Measurements from ENCODE around the gene MOBP. TPM values are rescaled to one million over a fixed set of nuclear protein-coding genes. Genes with fewer than 3 reads are reported as not detected.

MOBP gene
- polyA plus RNA-seq, 4 donors, result under 0.01 to 0.37 (median 0.09) TPM; not detected in 1

GRCh38 chr3:39531066-39531465 lies 63.6 kb downstream of the MOBP start:
- Histone ChIP-seq H3K4me1 (ENCODE audit: control insufficient read depth in 3 of 3, insufficient read depth in 2 of 3, low read depth in 1 of 3, low read length in 2 of 3) (no peaks in the 10 kb centered on the region), H3K9me3 (ENCODE audit: control insufficient read depth in 2 of 2, insufficient read depth in 1 of 2, low read depth in 1 of 2, low read length in 1 of 2) (no peaks in the 10 kb centered on the region), H3K27me3 (ENCODE audit: control insufficient read depth in 3 of 3, insufficient read depth in 3 of 3, low read length in 3 of 3) (peaks cover 0 to 6% (median 0%) of the 10 kb centered on the region in 3 donors), H3K4me3 (ENCODE audit: low read depth in 1 of 3, low read length in 3 of 3) (no peak overlapping the region), H3K27ac (ENCODE audit: low read depth in 1 of 3, low read length in 2 of 3) (no peak overlapping the region), H3K36me3 (ENCODE audit: control insufficient read depth in 3 of 3, insufficient read depth in 2 of 3, low read depth in 1 of 3, low read length in 3 of 3) (no peaks in the 10 kb centered on the region)
- 87 to 92% (median 89%) methylated on average over 6 of the region's 6 CpGs for WGBS, 3 donors
- DNase-seq, result no peak
- FAIRE-seq, result no peak

GRCh38 chr3:39531665-39532064 lies 64.2 kb downstream of the MOBP start:
- WGBS, 3 donors, result 75 to 82% (median 77%) methylated on average over 3 of the region's 3 CpGs
- DNase-seq, result no peak
- FAIRE-seq, result no peak

GRCh38 chr3:39532777-39533176 lies 65.3 kb downstream of the MOBP start:
- FAIRE-seq, result no peak
- WGBS, 3 donors, result 24 to 63% (median 40%) methylated on average over 1 of the region's 1 CpG

More at GRCh38 chr3:39531665-39532064, 64.2 kb downstream of the MOBP start:
- Histone ChIP-seq H3K4me1 (ENCODE audit: control insufficient read depth in 3 of 3, insufficient read depth in 2 of 3, low read depth in 1 of 3, low read length in 2 of 3) (no peaks in the 10 kb centered on the region), H3K36me3 (ENCODE audit: control insufficient read depth in 3 of 3, insufficient read depth in 2 of 3, low read depth in 1 of 3, low read length in 3 of 3) (no peaks in the 10 kb centered on the region), H3K27me3 (ENCODE audit: control insufficient read depth in 3 of 3, insufficient read depth in 3 of 3, low read length in 3 of 3) (peaks cover 0 to 6% (median 0%) of the 10 kb centered on the region in 3 donors), H3K9me3 (ENCODE audit: control insufficient read depth in 2 of 2, insufficient read depth in 1 of 2, low read depth in 1 of 2, low read length in 1 of 2) (no peaks in the 10 kb centered on the region), H3K4me3 (ENCODE audit: low read depth in 1 of 3, low read length in 3 of 3) (no peak overlapping the region), H3K27ac (ENCODE audit: low read depth in 1 of 3, low read length in 2 of 3) (no peak overlapping the region)

GRCh38 chr3:39533226-39533625 lies 65.7 kb downstream of the MOBP start:
- WGBS, 3 donors, result 26 to 28% (median 28%) methylated on average over 2 of the region's 2 CpGs
- FAIRE-seq (no peak), DNase-seq (no peak)
- Histone ChIP-seq H3K27me3 (ENCODE audit: control insufficient read depth in 3 of 3, insufficient read depth in 3 of 3, low read length in 3 of 3) (peaks cover 0 to 4% (median 0%) of the 10 kb centered on the region in 3 donors), H3K4me3 (ENCODE audit: low read depth in 1 of 3, low read length in 3 of 3) (no peak overlapping the region), H3K36me3 (ENCODE audit: control insufficient read depth in 3 of 3, insufficient read depth in 2 of 3, low read depth in 1 of 3, low read length in 3 of 3) (no peaks in the 10 kb centered on the region), H3K4me1 (ENCODE audit: control insufficient read depth in 3 of 3, insufficient read depth in 2 of 3, low read depth in 1 of 3, low read length in 2 of 3) (no peaks in the 10 kb centered on the region), H3K27ac (ENCODE audit: low read depth in 1 of 3, low read length in 2 of 3) (no peak overlapping the region), H3K9me3 (ENCODE audit: control insufficient read depth in 2 of 2, insufficient read depth in 1 of 2, low read depth in 1 of 2, low read length in 1 of 2) (no peaks in the 10 kb centered on the region)

More at GRCh38 chr3:39532777-39533176, 65.3 kb downstream of the MOBP start:
- no peak for DNase-seq
- peaks cover 0 to 4% (median 0%) of the 10 kb centered on the region in 3 donors for H3K27me3 ChIP-seq (ENCODE audit: control insufficient read depth in 3 of 3, insufficient read depth in 3 of 3, low read length in 3 of 3)
- no peaks in the 10 kb centered on the region for H3K36me3 ChIP-seq (ENCODE audit: control insufficient read depth in 3 of 3, insufficient read depth in 2 of 3, low read depth in 1 of 3, low read length in 3 of 3)
- no peaks in the 10 kb centered on the region for H3K4me1 ChIP-seq (ENCODE audit: control insufficient read depth in 3 of 3, insufficient read depth in 2 of 3, low read depth in 1 of 3, low read length in 2 of 3)
- H3K4me3 ChIP-seq (ENCODE audit: low read depth in 1 of 3, low read length in 3 of 3), result no peak overlapping the region
- no peak overlapping the region for H3K27ac ChIP-seq (ENCODE audit: low read depth in 1 of 3, low read length in 2 of 3)
- no peaks in the 10 kb centered on the region for H3K9me3 ChIP-seq (ENCODE audit: control insufficient read depth in 2 of 2, insufficient read depth in 1 of 2, low read depth in 1 of 2, low read length in 1 of 2)

DNA sequence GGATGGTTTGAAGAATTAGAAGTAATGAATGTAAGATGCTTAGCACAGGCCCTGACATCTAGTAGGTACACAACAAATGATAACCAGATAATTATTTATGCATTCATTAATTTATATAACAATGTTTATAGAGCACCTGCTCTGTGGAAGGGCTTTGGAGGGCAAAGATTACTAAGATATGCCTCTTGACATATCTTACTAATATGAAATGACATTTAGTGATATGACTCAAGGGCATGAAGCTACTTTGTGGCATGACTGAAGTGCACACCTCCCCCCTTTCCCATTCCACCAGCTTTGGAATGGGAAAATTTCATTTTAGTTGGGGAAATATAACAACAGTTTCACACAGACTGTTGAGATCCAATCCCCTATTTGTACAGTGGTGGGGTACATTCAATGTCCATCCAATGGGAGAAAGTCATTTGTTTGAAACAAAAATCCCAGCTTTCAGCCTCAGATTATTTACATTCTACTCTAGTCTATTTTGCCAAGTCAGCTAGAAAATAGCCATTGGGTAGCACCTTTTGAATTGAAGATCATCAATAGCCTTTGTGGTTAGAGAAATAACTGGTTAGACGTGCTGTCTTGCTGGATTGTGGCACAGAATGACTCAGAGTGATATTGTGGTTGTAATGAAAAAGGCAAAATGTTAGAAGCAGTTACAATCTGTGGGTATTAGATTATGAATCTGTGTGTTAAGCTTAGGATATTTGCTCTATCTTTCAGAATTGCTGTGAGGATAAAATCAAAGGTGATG lies 72.9 kb downstream of the MOBP start:
- WGBS, 3 donors, result 26 to 51% (median 34%) methylated on average over 1 of the region's 1 CpG

GRCh38 chr3:39541442-39541841 lies 74.0 kb downstream of the MOBP start:
- no peak overlapping the region for H3K4me3 ChIP-seq (ENCODE audit: low read depth in 1 of 3, low read length in 3 of 3)
- no peaks in the 10 kb centered on the region for H3K27me3 ChIP-seq (ENCODE audit: control insufficient read depth in 3 of 3, insufficient read depth in 3 of 3, low read length in 3 of 3)
- DNase-seq (no peak), FAIRE-seq (no peak)
- no peaks in the 10 kb centered on the region for H3K36me3 ChIP-seq (ENCODE audit: control insufficient read depth in 3 of 3, insufficient read depth in 2 of 3, low read depth in 1 of 3, low read length in 3 of 3)
- WGBS, 3 donors, result 73 to 79% (median 76%) methylated on average over 3 of the region's 3 CpGs
- no peak overlapping the region for H3K27ac ChIP-seq (ENCODE audit: low read depth in 1 of 3, low read length in 2 of 3)
- no peaks in the 10 kb centered on the region for H3K4me1 ChIP-seq (ENCODE audit: control insufficient read depth in 3 of 3, insufficient read depth in 2 of 3, low read depth in 1 of 3, low read length in 2 of 3)
- no peaks in the 10 kb centered on the region for H3K9me3 ChIP-seq (ENCODE audit: control insufficient read depth in 2 of 2, insufficient read depth in 1 of 2, low read depth in 1 of 2, low read length in 1 of 2)

More for the DNA sequence above, 72.9 kb downstream of the MOBP start:
- Histone ChIP-seq H3K27me3 (ENCODE audit: control insufficient read depth in 3 of 3, insufficient read depth in 3 of 3, low read length in 3 of 3) (no peaks in the 10 kb centered on the region), H3K36me3 (ENCODE audit: control insufficient read depth in 3 of 3, insufficient read depth in 2 of 3, low read depth in 1 of 3, low read length in 3 of 3) (no peaks in the 10 kb centered on the region), H3K27ac (ENCODE audit: low read depth in 1 of 3, low read length in 2 of 3) (no peak overlapping the region), H3K4me1 (ENCODE audit: control insufficient read depth in 3 of 3, insufficient read depth in 2 of 3, low read depth in 1 of 3, low read length in 2 of 3) (no peaks in the 10 kb centered on the region), H3K4me3 (ENCODE audit: low read depth in 1 of 3, low read length in 3 of 3) (no peak overlapping the region), H3K9me3 (ENCODE audit: control insufficient read depth in 2 of 2, insufficient read depth in 1 of 2, low read depth in 1 of 2, low read length in 1 of 2) (no peaks in the 10 kb centered on the region)
- FAIRE-seq, result no peak
- DNase-seq, result no peak

- Histone ChIP-seq H3K27me3 (ENCODE audit: control insufficient read depth in 3 of 3, insufficient read depth in 3 of 3, low read length in 3 of 3) (no peaks in the 10 kb centered on the region), H3K27ac (ENCODE audit: low read depth in 1 of 3, low read length in 2 of 3) (no peak overlapping the region), H3K36me3 (ENCODE audit: control insufficient read depth in 3 of 3, insufficient read depth in 2 of 3, low read depth in 1 of 3, low read length in 3 of 3) (no peaks in the 10 kb centered on the region), H3K4me1 (ENCODE audit: control insufficient read depth in 3 of 3, insufficient read depth in 2 of 3, low read depth in 1 of 3, low read length in 2 of 3) (no peaks in the 10 kb centered on the region), H3K4me3 (ENCODE audit: low read depth in 1 of 3, low read length in 3 of 3) (no peak overlapping the region), H3K9me3 (ENCODE audit: control insufficient read depth in 2 of 2, insufficient read depth in 1 of 2, low read depth in 1 of 2, low read length in 1 of 2) (no peaks in the 10 kb centered on the region)
- 18 to 34% (median 23%) methylated on average over 5 of the region's 5 CpGs for WGBS, 3 donors
- FAIRE-seq (no peak), DNase-seq (peak; percentile 2 to 5)
Observed at GRCh38 chr3:39541917-39542329, 74.4 kb downstream of the MOBP start.

DNA sequence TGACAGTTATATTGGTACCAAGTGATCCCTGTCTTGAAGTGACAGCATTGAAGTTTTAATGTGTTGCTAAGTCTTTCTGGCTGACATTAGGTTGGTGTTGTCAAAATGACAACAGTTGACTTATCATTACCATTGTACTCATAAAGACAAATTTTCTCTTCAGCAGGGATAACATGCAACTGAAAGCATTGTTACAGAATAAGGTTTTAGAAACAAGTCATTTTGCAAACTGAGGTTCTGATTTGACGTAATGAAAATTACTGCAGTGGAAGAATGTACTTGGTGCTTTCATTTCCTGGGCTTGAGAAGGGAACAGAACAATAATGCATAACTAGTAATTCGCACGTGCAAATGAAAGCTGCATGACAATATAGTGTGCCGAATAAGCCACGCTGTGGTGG lies 75.1 kb downstream of the MOBP start:
- DNase-seq (no peak), FAIRE-seq (no peak)
- H3K27ac ChIP-seq (ENCODE audit: low read depth in 1 of 3, low read length in 2 of 3), result no peak overlapping the region
- WGBS, 3 donors, result 79 to 84% (median 79%) methylated on average over 5 of the region's 5 CpGs
- H3K9me3 ChIP-seq (ENCODE audit: control insufficient read depth in 2 of 2, insufficient read depth in 1 of 2, low read depth in 1 of 2, low read length in 1 of 2), result no peaks in the 10 kb centered on the region
- H3K36me3 ChIP-seq (ENCODE audit: control insufficient read depth in 3 of 3, insufficient read depth in 2 of 3, low read depth in 1 of 3, low read length in 3 of 3), result no peaks in the 10 kb centered on the region
- H3K4me3 ChIP-seq (ENCODE audit: low read depth in 1 of 3, low read length in 3 of 3), result no peak overlapping the region
- no peaks in the 10 kb centered on the region for H3K27me3 ChIP-seq (ENCODE audit: control insufficient read depth in 3 of 3, insufficient read depth in 3 of 3, low read length in 3 of 3)
- H3K4me1 ChIP-seq (ENCODE audit: control insufficient read depth in 3 of 3, insufficient read depth in 2 of 3, low read depth in 1 of 3, low read length in 2 of 3), result no peaks in the 10 kb centered on the region

GRCh38 chr3:39548282-39548681 lies 80.8 kb downstream of the MOBP start:
- no peaks in the 10 kb centered on the region for H3K36me3 ChIP-seq (ENCODE audit: control insufficient read depth in 3 of 3, insufficient read depth in 2 of 3, low read depth in 1 of 3, low read length in 3 of 3)
- H3K27ac ChIP-seq (ENCODE audit: low read depth in 1 of 3, low read length in 2 of 3), result no peak overlapping the region
- 37 to 47% (median 40%) methylated on average over 3 of the region's 3 CpGs for WGBS, 3 donors
- FAIRE-seq (no peak), DNase-seq (no peak)
- no peak overlapping the region for H3K4me3 ChIP-seq (ENCODE audit: low read depth in 1 of 3, low read length in 3 of 3)
- no peaks in the 10 kb centered on the region for H3K9me3 ChIP-seq (ENCODE audit: control insufficient read depth in 2 of 2, insufficient read depth in 1 of 2, low read depth in 1 of 2, low read length in 1 of 2)
- no peaks in the 10 kb centered on the region for H3K4me1 ChIP-seq (ENCODE audit: control insufficient read depth in 3 of 3, insufficient read depth in 2 of 3, low read depth in 1 of 3, low read length in 2 of 3)
- H3K27me3 ChIP-seq (ENCODE audit: control insufficient read depth in 3 of 3, insufficient read depth in 3 of 3, low read length in 3 of 3), result no peaks in the 10 kb centered on the region
